CD14-positive monocyte (primary cell): Measurements from ENCODE around the gene ANP32B. TPM values are rescaled to one million over a fixed set of nuclear protein-coding genes. Genes with fewer than 3 reads are reported as not detected.
"Not testable (repeated sequence)": the region's sequence is repeated elsewhere in the genome, so short reads cannot be mapped to it uniquely, and the experiment has no call there.

ENCODE experiments used
- DNase-seq, 3 donors: peaks; one replicate each; pipeline ENCODE4 v3.0.0-alpha.2; 2011 to 2022
- H2AFZ ChIP-seq: 2 replicates; pipeline ENCODE4 v1.6.0; 2012; ENCODE audit warnings: mild to moderate bottlenecking, low read depth, low read length, inconsistent platforms; ENCODE audit not compliant: insufficient read depth, poor library complexity, severe bottlenecking
- H3K27ac ChIP-seq, 2 donors: 1 replicate in 1 of 2; 2 replicates in 1 of 2; pipeline ENCODE4 v1.5.1; 2012 to 2013; ENCODE audit warnings: low read length in 2 of 2, control low read depth in 1 of 2, inconsistent platforms in 1 of 2, low read depth in 1 of 2, mild to moderate bottlenecking in 1 of 2
- H3K27me3 ChIP-seq, 2 donors: one replicate each; pipeline versions ENCODE4 v1.6.0 to v1.6.1; 2011 to 2013; ENCODE audit warnings: low read length in 2 of 2; ENCODE audit not compliant: control insufficient read depth in 2 of 2, insufficient read depth in 2 of 2
- H3K36me3 ChIP-seq, 2 donors: replicated peaks in 1 of 2; 1 replicate in 1 of 2; 2 replicates in 1 of 2; pipeline versions ENCODE4 v1.5.1 to v1.6.1; 2012 to 2013; ENCODE audit warnings: low read length in 2 of 2, control low read depth in 1 of 2, inconsistent platforms in 1 of 2, mild to moderate bottlenecking in 1 of 2; ENCODE audit not compliant: insufficient read depth in 2 of 2, control insufficient read depth in 1 of 2
- H3K4me1 ChIP-seq, 2 donors: 1 replicate in 1 of 2; 2 replicates in 1 of 2; pipeline versions ENCODE4 v1.5.1 to v1.6.1; 2012 to 2013; ENCODE audit warnings: low read length in 2 of 2, control low read depth in 1 of 2, inconsistent platforms in 1 of 2, mild to moderate bottlenecking in 1 of 2, moderate library complexity in 1 of 2; ENCODE audit not compliant: insufficient read depth in 2 of 2, control insufficient read depth in 1 of 2
- H3K4me2 ChIP-seq: replicated peaks from 2 replicates; pipeline ENCODE3; 2012; ENCODE audit warnings: low read length, moderate library complexity, mild to moderate bottlenecking; ENCODE audit not compliant: poor library complexity, severe bottlenecking; ENCODE audit errors: extremely low read depth
- H3K4me3 ChIP-seq, 3 experiments: fragments of 200-600 bp in 1 of 3; sonication (generic) in 1 of 3; replicated peaks in 1 of 3; 1 replicate in 2 of 3; 2 replicates in 1 of 3; pipeline ENCODE4 v1.5.1; 2011 to 2013; ENCODE audit warnings: low read length in 3 of 3, mild to moderate bottlenecking in 3 of 3, control low read depth in 2 of 3, low read depth in 2 of 3, inconsistent platforms in 1 of 3, moderate library complexity in 1 of 3
- H3K79me2 ChIP-seq: 2 replicates; pipeline ENCODE4 v1.6.0; 2012; ENCODE audit warnings: mild to moderate bottlenecking, control low read depth, inconsistent platforms, low read length, moderate library complexity; ENCODE audit not compliant: insufficient read depth
- H3K9ac ChIP-seq: 2 replicates; pipeline ENCODE4 v1.6.0; 2017; ENCODE audit warnings: low read length, mild to moderate bottlenecking; ENCODE audit not compliant: insufficient read depth, poor library complexity, severe bottlenecking
- H3K9me3 ChIP-seq, 2 donors: replicated peaks in 1 of 2; 1 replicate in 1 of 2; 2 replicates in 1 of 2; pipeline versions ENCODE4 v1.5.1 to v1.6.1; 2012 to 2013; ENCODE audit warnings: low read length in 2 of 2, control low read depth in 1 of 2; ENCODE audit not compliant: control insufficient read depth in 1 of 2, insufficient read depth in 1 of 2
- H4K20me1 ChIP-seq: 2 replicates; pipeline ENCODE4 v1.6.0; 2012; ENCODE audit warnings: mild to moderate bottlenecking, low read length, control low read depth, moderate library complexity; ENCODE audit not compliant: insufficient read depth
- H3K27ac Mint-ChIP-seq, 7 donors: one replicate each; pipeline ENCODE4 v1.8.0; 2020; ENCODE audit warnings: mild to moderate bottlenecking in 7 of 7, mixed read lengths in 7 of 7, moderate library complexity in 6 of 7, inconsistent platforms in 2 of 7
- H3K27me3 Mint-ChIP-seq, 3 donors: one replicate each; pipeline ENCODE4 v1.8.0; 2021 to 2022; ENCODE audit warnings: low read depth in 3 of 3, mild to moderate bottlenecking in 3 of 3, mixed read lengths in 3 of 3, moderate library complexity in 3 of 3, inconsistent platforms in 1 of 3
- H3K36me3 Mint-ChIP-seq, 2 donors: one replicate each; pipeline ENCODE4 v1.8.0; 2020; ENCODE audit warnings: mixed read lengths in 2 of 2, inconsistent platforms in 1 of 2, mild to moderate bottlenecking in 1 of 2
- H3K4me1 Mint-ChIP-seq: one replicate; pipeline ENCODE4 v1.8.0; 2020; ENCODE audit warnings: mild to moderate bottlenecking, mixed read lengths
- H3K4me3 Mint-ChIP-seq, 2 donors: one replicate each; pipeline ENCODE4 v1.8.0; 2020; ENCODE audit warnings: mild to moderate bottlenecking in 2 of 2, mixed read lengths in 2 of 2, moderate library complexity in 1 of 2
- H3K9me3 Mint-ChIP-seq, 7 donors: one replicate each; pipeline ENCODE4 v1.8.0; 2020 to 2022; ENCODE audit warnings: mixed read lengths in 7 of 7, mild to moderate bottlenecking in 6 of 7, moderate library complexity in 6 of 7, inconsistent platforms in 2 of 7
- CTCF ChIP-seq: fragments of 200-600 bp; IDR thresholded peaks from one replicate; pipeline ENCODE4 v1.8.0; 2022; ENCODE audit warnings: antibody characterized with exemption, mild to moderate bottlenecking
- WGBS: methylation state at CpG from one replicate; pipeline ENCODE4 v1.1.5; 2013; ENCODE audit warnings: missing lambda C conversion rate; ENCODE audit not compliant: insufficient coverage; 5-methylcytosine and 5-hydroxymethylcytosine counted together
- intact Hi-C, 2 donors: fragments of 100-400 bp; cut with micrococcal nuclease; formaldehyde crosslinking; loops; one replicate each; pipeline versions ENCODE4 v1.15.0 to v1.15.1; 2023
- polyA plus RNA-seq, 3 donors: library from polyadenylated mRNA; depleted of rRNA in 1 of 3; unstranded in 2 of 3; stranded (reverse) in 1 of 3; fragments of 300-500 nt in 2 of 3; fragments of >200 nt in 1 of 3; fragmentation: Illumina TruSeq in 2 of 3; gene quantifications; 1 replicate in 2 of 3; 2 replicates in 1 of 3; pipeline ENCODE4 v1.2.3, GENCODE V29; 2012 to 2021

The ANP32B gene
- polyA plus RNA-seq, 3 donors, result 29.7 to 40.7 (median 30.8) TPM

GRCh38 chr9:97943308-97943855, 39.8 kb upstream of the ANP32B start:
- Histone ChIP-seq H3K9me3 (no peaks in the 10 kb centered on the region), H3K4me3 (no peak overlapping the region), H3K79me2 (no peaks in the 10 kb centered on the region), H3K27me3 (no peaks in the 10 kb centered on the region), H2AFZ (no peak overlapping the region), H3K27ac (no peak overlapping the region), H3K4me1 (no peaks in the 10 kb centered on the region), H3K9ac (no peak overlapping the region), H3K36me3 (no peaks in the 10 kb centered on the region), H3K4me2 (no peak overlapping the region), H4K20me1 (no peaks in the 10 kb centered on the region)
- intact Hi-C loops, result no loop called here
- H3K4me3 Mint-ChIP-seq, result no peak overlapping the region
- H3K36me3 Mint-ChIP-seq, result no peaks in the 10 kb centered on the region
- peaks cover 4% of the 10 kb centered on the region for H3K4me1 Mint-ChIP-seq
- DNase-seq, result no peak
- H3K27me3 Mint-ChIP-seq, result peaks cover 0 to 6% (median 3%) of the 10 kb centered on the region in 3 donors
- TF ChIP-seq CTCF, result no peak
- no peaks in the 10 kb centered on the region for H3K9me3 Mint-ChIP-seq
- no peak overlapping the region for H3K27ac Mint-ChIP-seq

- Histone ChIP-seq H2AFZ (no peak overlapping the region), H4K20me1 (no peaks in the 10 kb centered on the region), H3K9ac (no peak overlapping the region), H3K4me3 (no peak overlapping the region), H3K4me2 (no peak overlapping the region), H3K36me3 (no peaks in the 10 kb centered on the region), H3K9me3 (no peaks in the 10 kb centered on the region), H3K4me1 (no peaks in the 10 kb centered on the region), H3K27ac (no peak overlapping the region), H3K79me2 (no peaks in the 10 kb centered on the region), H3K27me3 (no peaks in the 10 kb centered on the region)
- Mint-ChIP-seq H3K36me3 (no peaks in the 10 kb centered on the region), H3K4me3 (no peak overlapping the region), H3K9me3 (no peaks in the 10 kb centered on the region), H3K27me3 (peaks cover 0 to 9% (median 3%) of the 10 kb centered on the region in 3 donors), H3K4me1 (peaks cover 3% of the 10 kb centered on the region), H3K27ac (no peak overlapping the region)
- no CpG with 5 or more reads among the region's 3 CpGs for whole genome bisulfite sequencing
- intact Hi-C loops, result no loop called here
- DNase-seq, result no peak
- TF ChIP-seq CTCF, result no peak
These were observed 38.5 kb upstream of the ANP32B start for GRCh38 chr9:97944612-97945011.

GRCh38 chr9:97945470-97945869, 37.7 kb upstream of the ANP32B start:
- H3K4me3 Mint-ChIP-seq, H3K9me3 Mint-ChIP-seq, intact Hi-C loops, H3K4me1 Mint-ChIP-seq, H3K9me3 ChIP-seq, H3K36me3 Mint-ChIP-seq, H3K4me1 ChIP-seq, H3K27ac ChIP-seq, H3K79me2 ChIP-seq, H3K4me2 ChIP-seq, H3K27ac Mint-ChIP-seq, H3K9ac ChIP-seq, H2AFZ ChIP-seq, H4K20me1 ChIP-seq, DNase-seq, H3K4me3 ChIP-seq, H3K36me3 ChIP-seq, H3K27me3 ChIP-seq, H3K27me3 Mint-ChIP-seq: not testable (repeated sequence)
- no CpG with 5 or more reads among the region's 2 CpGs for WGBS
